ENCODE data around the gene OR8D2. TPM values are rescaled to one million over a fixed set of nuclear protein-coding genes. Genes with fewer than 3 reads are reported as not detected.

The OR8D2 gene
- total and polyA plus RNA-seq, 10 of the 15 experiments (the other 5 are each of a cell fraction or from before 2014, with no cell fraction given), result not detected

Other genes starting within 250 kb of the OR8D2 start
Only the 7 nearest of the 11 such genes appear.
- gene OR8G1, start 79.1 kb downstream of the OR8D2 start, total RNA-seq (2014; rRNA removed), result not detected in 2 replicates
- not detected in 2 replicates for gene OR8G1, start 79.1 kb downstream of the OR8D2 start, total RNA-seq (2014; rRNA removed; fragmentation: Illumina TruSeq; extraction: Trizol)
- not detected in 2 replicates for gene OR8G1, start 79.1 kb downstream of the OR8D2 start, total RNA-seq (2021)
- gene OR8G1, start 79.1 kb downstream of the OR8D2 start, polyA plus RNA-seq (2011; rRNA removed), result not detected in 2 replicates
- not detected in 2 replicates for gene OR8G1, start 79.1 kb downstream of the OR8D2 start, polyA plus RNA-seq (2014; fragmentation: Illumina TruSeq; extraction: Trizol)
- not detected for gene OR8G1, start 79.1 kb downstream of the OR8D2 start, polyA plus RNA-seq (2014; fragmentation: Nextera tagmentation; extraction: Ambion mirVana)
- gene OR8G1, start 79.1 kb downstream of the OR8D2 start, polyA plus RNA-seq (2014; rRNA removed), result not detected in 2 replicates
- not detected for gene OR8G1, start 79.1 kb downstream of the OR8D2 start, polyA plus RNA-seq (2016; fragmentation: Nextera tagmentation; extraction: Ambion mirVana)
- not detected in 2 replicates for gene OR8G5, start 63.8 kb downstream of the OR8D2 start, total RNA-seq (2014; rRNA removed)
- gene OR8G5, start 63.8 kb downstream of the OR8D2 start, total RNA-seq (2014; rRNA removed; fragmentation: Illumina TruSeq; extraction: Trizol), result not detected in 2 replicates
- not detected in 2 replicates for gene OR8G5, start 63.8 kb downstream of the OR8D2 start, total RNA-seq (2021)
- not detected in 2 replicates for gene OR8G5, start 63.8 kb downstream of the OR8D2 start, polyA plus RNA-seq (2011; rRNA removed)
- not detected in 2 replicates for gene OR8G5, start 63.8 kb downstream of the OR8D2 start, polyA plus RNA-seq (2014; fragmentation: Illumina TruSeq; extraction: Trizol)
- gene OR8G5, start 63.8 kb downstream of the OR8D2 start, polyA plus RNA-seq (2014; fragmentation: Nextera tagmentation; extraction: Ambion mirVana), result not detected
- not detected in 2 replicates for gene OR8G5, start 63.8 kb downstream of the OR8D2 start, polyA plus RNA-seq (2014; rRNA removed)
- gene OR8G5, start 63.8 kb downstream of the OR8D2 start, polyA plus RNA-seq (2016; fragmentation: Nextera tagmentation; extraction: Ambion mirVana), result not detected
- not detected in 2 replicates for gene OR8D1, start 6.2 kb downstream of the OR8D2 start, total RNA-seq (2014; rRNA removed)
- gene OR8D1, start 6.2 kb downstream of the OR8D2 start, total RNA-seq (2014; rRNA removed; fragmentation: Illumina TruSeq; extraction: Trizol), result not detected in 2 replicates
- gene OR8D1, start 6.2 kb downstream of the OR8D2 start, total RNA-seq (2021), result not detected in 2 replicates
- gene OR8D1, start 6.2 kb downstream of the OR8D2 start, polyA plus RNA-seq (2011; rRNA removed), result not detected in 2 replicates
- gene OR8D1, start 6.2 kb downstream of the OR8D2 start, polyA plus RNA-seq (2014; fragmentation: Illumina TruSeq; extraction: Trizol), result not detected in 2 replicates
- gene OR8D1, start 6.2 kb downstream of the OR8D2 start, polyA plus RNA-seq (2014; fragmentation: Nextera tagmentation; extraction: Ambion mirVana), result not detected
- gene OR8D1, start 6.2 kb downstream of the OR8D2 start, polyA plus RNA-seq (2014; rRNA removed), result not detected in 2 replicates
- not detected for gene OR8D1, start 6.2 kb downstream of the OR8D2 start, polyA plus RNA-seq (2016; fragmentation: Nextera tagmentation; extraction: Ambion mirVana)
- not detected in 2 replicates for gene OR8B2, start 64.3 kb upstream of the OR8D2 start, total RNA-seq (2014; rRNA removed)
- not detected in 2 replicates for gene OR8B2, start 64.3 kb upstream of the OR8D2 start, total RNA-seq (2014; rRNA removed; fragmentation: Illumina TruSeq; extraction: Trizol)
- not detected in 2 replicates for gene OR8B2, start 64.3 kb upstream of the OR8D2 start, total RNA-seq (2021)
- not detected in 2 replicates for gene OR8B2, start 64.3 kb upstream of the OR8D2 start, polyA plus RNA-seq (2011; rRNA removed)
- not detected in 2 replicates for gene OR8B2, start 64.3 kb upstream of the OR8D2 start, polyA plus RNA-seq (2014; fragmentation: Illumina TruSeq; extraction: Trizol)
- not detected for gene OR8B2, start 64.3 kb upstream of the OR8D2 start, polyA plus RNA-seq (2014; fragmentation: Nextera tagmentation; extraction: Ambion mirVana)
- not detected in 2 replicates for gene OR8B2, start 64.3 kb upstream of the OR8D2 start, polyA plus RNA-seq (2014; rRNA removed)
- not detected for gene OR8B2, start 64.3 kb upstream of the OR8D2 start, polyA plus RNA-seq (2016; fragmentation: Nextera tagmentation; extraction: Ambion mirVana)
- not detected in 2 replicates for gene OR8B3, start 78.8 kb upstream of the OR8D2 start, total RNA-seq (2014; rRNA removed)
- not detected in 2 replicates for gene OR8B3, start 78.8 kb upstream of the OR8D2 start, total RNA-seq (2014; rRNA removed; fragmentation: Illumina TruSeq; extraction: Trizol)
- not detected in 2 replicates for gene OR8B3, start 78.8 kb upstream of the OR8D2 start, total RNA-seq (2021)
- gene OR8B3, start 78.8 kb upstream of the OR8D2 start, polyA plus RNA-seq (2011; rRNA removed), result not detected in 2 replicates
- not detected in 2 replicates for gene OR8B3, start 78.8 kb upstream of the OR8D2 start, polyA plus RNA-seq (2014; fragmentation: Illumina TruSeq; extraction: Trizol)
- not detected for gene OR8B3, start 78.8 kb upstream of the OR8D2 start, polyA plus RNA-seq (2014; fragmentation: Nextera tagmentation; extraction: Ambion mirVana)
- gene OR8B3, start 78.8 kb upstream of the OR8D2 start, polyA plus RNA-seq (2014; rRNA removed), result not detected in 2 replicates
- not detected for gene OR8B3, start 78.8 kb upstream of the OR8D2 start, polyA plus RNA-seq (2016; fragmentation: Nextera tagmentation; extraction: Ambion mirVana)
- gene OR8B4, start 104.7 kb upstream of the OR8D2 start, total RNA-seq (2014; rRNA removed), result not detected in 2 replicates
- not detected in 2 replicates for gene OR8B4, start 104.7 kb upstream of the OR8D2 start, total RNA-seq (2014; rRNA removed; fragmentation: Illumina TruSeq; extraction: Trizol)
- not detected in 2 replicates for gene OR8B4, start 104.7 kb upstream of the OR8D2 start, total RNA-seq (2021)
- gene OR8B4, start 104.7 kb upstream of the OR8D2 start, polyA plus RNA-seq (2011; rRNA removed), result not detected in 2 replicates
- gene OR8B4, start 104.7 kb upstream of the OR8D2 start, polyA plus RNA-seq (2014; fragmentation: Illumina TruSeq; extraction: Trizol), result not detected in 2 replicates
- not detected for gene OR8B4, start 104.7 kb upstream of the OR8D2 start, polyA plus RNA-seq (2014; fragmentation: Nextera tagmentation; extraction: Ambion mirVana)
- gene OR8B4, start 104.7 kb upstream of the OR8D2 start, polyA plus RNA-seq (2014; rRNA removed), result not detected in 2 replicates
- gene OR8B4, start 104.7 kb upstream of the OR8D2 start, polyA plus RNA-seq (2016; fragmentation: Nextera tagmentation; extraction: Ambion mirVana), result not detected
- gene OR8B8, start 125.5 kb upstream of the OR8D2 start, total RNA-seq (2014; rRNA removed), result not detected in 2 replicates
- gene OR8B8, start 125.5 kb upstream of the OR8D2 start, total RNA-seq (2014; rRNA removed; fragmentation: Illumina TruSeq; extraction: Trizol), result not detected in 2 replicates
- gene OR8B8, start 125.5 kb upstream of the OR8D2 start, total RNA-seq (2021), result not detected in 2 replicates
- gene OR8B8, start 125.5 kb upstream of the OR8D2 start, polyA plus RNA-seq (2011; rRNA removed), result not detected in 2 replicates
- not detected in 2 replicates for gene OR8B8, start 125.5 kb upstream of the OR8D2 start, polyA plus RNA-seq (2014; fragmentation: Illumina TruSeq; extraction: Trizol)
- not detected for gene OR8B8, start 125.5 kb upstream of the OR8D2 start, polyA plus RNA-seq (2014; fragmentation: Nextera tagmentation; extraction: Ambion mirVana)
- not detected in 2 replicates for gene OR8B8, start 125.5 kb upstream of the OR8D2 start, polyA plus RNA-seq (2014; rRNA removed)
- not detected for gene OR8B8, start 125.5 kb upstream of the OR8D2 start, polyA plus RNA-seq (2016; fragmentation: Nextera tagmentation; extraction: Ambion mirVana)

All from GM12878 (cell line).